ENCODE measurements around the gene EDEM3. TPM values are rescaled to one million over a fixed set of nuclear protein-coding genes. Genes with fewer than 3 reads are reported as not detected.

The EDEM3 gene
- total and polyA plus RNA-seq, 9 of the 15 experiments (the other 6 are each of a cell fraction or from before 2014, with no cell fraction given), result 15.8 to 46.6 (median 28.0) TPM

DNA sequence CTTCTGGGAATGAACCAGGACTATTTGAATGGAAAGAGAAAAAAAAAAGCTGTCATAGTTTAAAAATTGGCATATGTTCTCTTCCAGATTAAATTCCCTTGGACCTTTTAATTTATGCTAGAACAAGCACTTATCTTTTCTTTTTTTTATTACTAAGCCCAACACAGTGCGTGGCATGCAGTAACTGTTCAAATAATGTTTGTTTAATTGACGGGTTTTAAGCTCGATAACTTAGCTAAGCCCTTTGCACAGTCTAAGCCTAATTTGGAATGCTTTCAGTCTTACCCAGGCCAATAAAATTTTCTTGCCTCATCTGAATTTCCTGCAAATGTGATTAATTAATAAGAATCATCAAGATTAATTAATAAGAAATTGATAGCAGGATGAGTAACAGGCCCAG, 39.3 kb upstream of the EDEM3 start:
- ChIA-PET CTCF (ENCODE audit: low intra/inter-chr PET ratio) (no interaction called here), POLR2A (interaction anchor here (0.5 to 1.6 kb wide), 3 partner anchors 12 to 50 kb away, joined by 3 to 5 read pairs (median 3); no protein-coding TSS in a partner anchor)
- H4K20me1 ChIP-seq (replicated peaks; ENCODE audit: control insufficient read depth, insufficient read depth, low read length), result no peaks in the 10 kb centered on the region
- H3K4me2 ChIP-seq (ENCODE audit: insufficient read depth, low read length), result no peak overlapping the region
- H3K9me1 ChIP-seq (ENCODE audit: control insufficient read depth, insufficient read depth, low read length), result no peaks in the 10 kb centered on the region
- H3K9ac ChIP-seq (ENCODE audit: insufficient read depth in 1 of 2, low read depth in 2 of 2, low read length in 2 of 2), result no peak overlapping the region
- ATAC-seq (no peak), FAIRE-seq (no peak), DNase-seq (ENCODE audit: extremely low read depth in 1 of 4, low spot score in 3 of 4) (no peak)
- no peaks in the 10 kb centered on the region for H3K9me3 ChIP-seq (replicated peaks; ENCODE audit: control insufficient read depth, insufficient read depth, low read depth, low read length)
- H3K4me3 ChIP-seq, result no peak overlapping the region
- H3K79me2 ChIP-seq (ENCODE audit: control insufficient read depth, insufficient read depth, low read length), result no peaks in the 10 kb centered on the region
- intact Hi-C loops (cut with micrococcal nuclease) (no loop called here), in situ Hi-C loops (cut with MboI) (no loop called here)
- no peaks in the 10 kb centered on the region for H3K27me3 ChIP-seq (ENCODE audit: control insufficient read depth in 2 of 2, insufficient read depth in 2 of 2, low read length in 2 of 2)
- no peak for TF ChIP-seq GABPA (tag; conservative IDR thresholded peaks at IDR 0.05; ENCODE audit: low read depth)
- TF ChIP-seq XRCC5 (IDR thresholded peaks at IDR 0.05; ENCODE audit: low read depth, low read length), result no peak
- no peak for TF ChIP-seq ZNF133 (CRISPR knock-in tag; IDR thresholded peaks at IDR 0.05)
- TF ChIP-seq ZKSCAN1 (IDR thresholded peaks at IDR 0.05; ENCODE audit: low read depth, low read length), result no peak
- no peak for TF ChIP-seq CBX3 (IDR thresholded peaks at IDR 0.05; ENCODE audit: borderline replicate concordance in 1 of 2, low read length in 2 of 2)
- no peak for TF ChIP-seq NEUROD1 (IDR thresholded peaks at IDR 0.05; ENCODE audit: borderline replicate concordance, low read depth, low read length, partially characterized antibody)
- TF ChIP-seq HIVEP1 (CRISPR knock-in tag; IDR thresholded peaks at IDR 0.05), result no peak
- no peak for TF ChIP-seq POLR2AphosphoS2 (IDR thresholded peaks at IDR 0.05; ENCODE audit: low read length)
- TF ChIP-seq NFRKB (IDR thresholded peaks at IDR 0.05; ENCODE audit: low read depth), result no peak
- TF ChIP-seq, protein P1, sequence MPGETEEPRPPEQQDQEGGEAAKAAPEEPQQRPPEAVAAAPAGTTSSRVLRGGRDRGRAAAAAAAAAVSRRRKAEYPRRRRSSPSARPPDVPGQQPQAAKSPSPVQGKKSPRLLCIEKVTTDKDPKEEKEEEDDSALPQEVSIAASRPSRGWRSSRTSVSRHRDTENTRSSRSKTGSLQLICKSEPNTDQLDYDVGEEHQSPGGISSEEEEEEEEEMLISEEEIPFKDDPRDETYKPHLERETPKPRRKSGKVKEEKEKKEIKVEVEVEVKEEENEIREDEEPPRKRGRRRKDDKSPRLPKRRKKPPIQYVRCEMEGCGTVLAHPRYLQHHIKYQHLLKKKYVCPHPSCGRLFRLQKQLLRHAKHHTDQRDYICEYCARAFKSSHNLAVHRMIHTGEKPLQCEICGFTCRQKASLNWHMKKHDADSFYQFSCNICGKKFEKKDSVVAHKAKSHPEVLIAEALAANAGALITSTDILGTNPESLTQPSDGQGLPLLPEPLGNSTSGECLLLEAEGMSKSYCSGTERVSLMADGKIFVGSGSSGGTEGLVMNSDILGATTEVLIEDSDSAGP (CRISPR knock-in tag; IDR thresholded peaks at IDR 0.05), result no peak
- TF ChIP-seq POLR2A (conservative IDR thresholded peaks at IDR 0.05), result no peak
- TF ChIP-seq CCAR2 (IDR thresholded peaks at IDR 0.05; ENCODE audit: low read depth, low read length), result no peak
- no peak for TF ChIP-seq MBD2 (IDR thresholded peaks at IDR 0.05; ENCODE audit: borderline replicate concordance, low read depth)
- no peak for TF ChIP-seq SRSF1 (IDR thresholded peaks at IDR 0.05; ENCODE audit: low read depth, low read length)
- no peak for TF ChIP-seq MTA3 (IDR thresholded peaks at IDR 0.05; ENCODE audit: borderline replicate concordance)
- TF ChIP-seq ZKSCAN3 (CRISPR knock-in tag; IDR thresholded peaks at IDR 0.05), result no peak
- TF ChIP-seq ZNF174 (CRISPR knock-in tag; IDR thresholded peaks at IDR 0.05), result no peak
- TF ChIP-seq HLTF (IDR thresholded peaks at IDR 0.05), result no peak
- no peak for TF ChIP-seq ZNF347 (CRISPR knock-in tag; IDR thresholded peaks at IDR 0.05; ENCODE audit: low read depth)
- no peaks in the 10 kb centered on the region for H3K36me3 ChIP-seq (ENCODE audit: control insufficient read depth, insufficient read depth, low read length)
- H3K4me1 ChIP-seq (replicated peaks in 1 of 2; ENCODE audit: control insufficient read depth in 2 of 2, insufficient read depth in 2 of 2, low read length in 2 of 2), result 0 out of 5 replicates have a peak, but pooled peaks cover 0 to 7% of the 10 kb centered on the region in 2 experiments
- H2AFZ ChIP-seq (ENCODE audit: low read depth, low read length), result no peak overlapping the region
- H3K27ac ChIP-seq (ENCODE audit: extremely low read depth, low read depth, low read length), result no peak overlapping the region
- BruUV-seq (replicated peaks), result no TSS peak
- WGBS (ENCODE audit: insufficient coverage, low coverage, missing lambda C conversion rate), result 78% methylated on average over 3 of the region's 3 CpGs

All from K562 (cell line).